B cell (primary cell): ENCODE results near the gene RDM1.

ENCODE experiments used
- EZH2 ChIP-seq: IDR thresholded peaks from 2 replicates; pipeline ENCODE4 v1.6.1; 2012; ENCODE audit warnings: borderline replicate concordance, low read depth, mild to moderate bottlenecking, moderate library complexity, low read length; ENCODE audit not compliant: insufficient read depth, poor library complexity, severe bottlenecking
- TF ChIP-seq, protein P1 (sequence below): fragments of 200-600 bp; IDR thresholded peaks from one replicate; pipeline ENCODE4 v1.8.0; 2022; ENCODE audit warnings: antibody characterized with exemption, mild to moderate bottlenecking

DNA sequence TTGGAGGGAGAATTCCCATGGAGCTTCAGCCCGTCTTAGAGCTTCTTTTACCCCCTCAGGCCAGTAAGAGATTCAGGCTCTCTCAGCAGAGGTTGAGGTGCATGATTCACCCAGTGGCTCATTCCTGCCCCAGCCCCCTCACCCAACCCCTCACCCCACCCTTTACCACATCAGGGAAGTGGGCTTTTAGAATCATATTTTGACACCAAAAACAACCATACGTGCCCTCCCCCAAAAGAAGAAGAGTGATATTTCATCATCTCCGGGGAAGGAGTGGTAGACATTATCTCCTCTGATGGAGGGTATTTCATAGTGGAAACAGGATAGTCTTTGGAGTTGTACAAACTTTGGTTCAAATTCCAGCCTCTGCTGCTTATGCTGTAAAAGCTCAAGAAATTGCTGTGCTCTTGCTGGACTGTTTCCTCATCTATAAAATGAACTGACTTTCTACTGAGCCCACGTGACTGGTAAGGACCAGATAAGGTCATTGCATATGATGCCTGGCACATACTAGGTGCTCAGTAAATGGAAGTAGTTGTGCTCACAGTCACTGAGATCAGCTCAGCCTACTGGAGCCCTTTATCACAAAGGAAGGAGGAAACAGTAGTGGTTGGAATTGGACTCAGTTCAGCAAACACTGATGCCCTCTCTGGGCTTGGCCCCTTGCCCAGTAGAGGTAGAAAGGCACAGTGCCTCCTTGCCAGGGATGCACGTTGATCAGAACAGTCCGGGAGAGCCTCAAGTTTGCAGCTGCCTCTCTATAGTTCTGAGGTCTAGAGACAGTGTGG lies 32.1 kb downstream of the RDM1 start:
- TF ChIP-seq, protein P1, sequence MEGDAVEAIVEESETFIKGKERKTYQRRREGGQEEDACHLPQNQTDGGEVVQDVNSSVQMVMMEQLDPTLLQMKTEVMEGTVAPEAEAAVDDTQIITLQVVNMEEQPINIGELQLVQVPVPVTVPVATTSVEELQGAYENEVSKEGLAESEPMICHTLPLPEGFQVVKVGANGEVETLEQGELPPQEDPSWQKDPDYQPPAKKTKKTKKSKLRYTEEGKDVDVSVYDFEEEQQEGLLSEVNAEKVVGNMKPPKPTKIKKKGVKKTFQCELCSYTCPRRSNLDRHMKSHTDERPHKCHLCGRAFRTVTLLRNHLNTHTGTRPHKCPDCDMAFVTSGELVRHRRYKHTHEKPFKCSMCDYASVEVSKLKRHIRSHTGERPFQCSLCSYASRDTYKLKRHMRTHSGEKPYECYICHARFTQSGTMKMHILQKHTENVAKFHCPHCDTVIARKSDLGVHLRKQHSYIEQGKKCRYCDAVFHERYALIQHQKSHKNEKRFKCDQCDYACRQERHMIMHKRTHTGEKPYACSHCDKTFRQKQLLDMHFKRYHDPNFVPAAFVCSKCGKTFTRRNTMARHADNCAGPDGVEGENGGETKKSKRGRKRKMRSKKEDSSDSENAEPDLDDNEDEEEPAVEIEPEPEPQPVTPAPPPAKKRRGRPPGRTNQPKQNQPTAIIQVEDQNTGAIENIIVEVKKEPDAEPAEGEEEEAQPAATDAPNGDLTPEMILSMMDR: no peak
- no peak for TF ChIP-seq EZH2
